OCI-LY1 (cell line): Measurements from ENCODE around the gene EYS.

Experiments used
- EZH2 ChIP-seq: fragments of 200-600 bp; sonication (generic), shearing (Covaris generic); IDR thresholded peaks from 2 replicates; pipeline ENCODE4 v1.8.0; 2017; ENCODE audit warnings: borderline replicate concordance, mixed run types, mild to moderate bottlenecking, antibody characterized with exemption, low read length, moderate library complexity, mixed read lengths
- TF ChIP-seq, protein P1 (sequence below): fragments of 200-600 bp; sonication (generic), shearing (Covaris generic); IDR thresholded peaks from 2 replicates; pipeline ENCODE4 v1.5.1; 2017; ENCODE audit warnings: mild to moderate bottlenecking, antibody characterized with exemption, low read length, moderate library complexity, mixed read lengths

GRCh38 chr6:65627015-65627414 is 80.0 kb downstream of the EYS start:
- TF ChIP-seq EZH2, result no peak
- TF ChIP-seq, protein P1, sequence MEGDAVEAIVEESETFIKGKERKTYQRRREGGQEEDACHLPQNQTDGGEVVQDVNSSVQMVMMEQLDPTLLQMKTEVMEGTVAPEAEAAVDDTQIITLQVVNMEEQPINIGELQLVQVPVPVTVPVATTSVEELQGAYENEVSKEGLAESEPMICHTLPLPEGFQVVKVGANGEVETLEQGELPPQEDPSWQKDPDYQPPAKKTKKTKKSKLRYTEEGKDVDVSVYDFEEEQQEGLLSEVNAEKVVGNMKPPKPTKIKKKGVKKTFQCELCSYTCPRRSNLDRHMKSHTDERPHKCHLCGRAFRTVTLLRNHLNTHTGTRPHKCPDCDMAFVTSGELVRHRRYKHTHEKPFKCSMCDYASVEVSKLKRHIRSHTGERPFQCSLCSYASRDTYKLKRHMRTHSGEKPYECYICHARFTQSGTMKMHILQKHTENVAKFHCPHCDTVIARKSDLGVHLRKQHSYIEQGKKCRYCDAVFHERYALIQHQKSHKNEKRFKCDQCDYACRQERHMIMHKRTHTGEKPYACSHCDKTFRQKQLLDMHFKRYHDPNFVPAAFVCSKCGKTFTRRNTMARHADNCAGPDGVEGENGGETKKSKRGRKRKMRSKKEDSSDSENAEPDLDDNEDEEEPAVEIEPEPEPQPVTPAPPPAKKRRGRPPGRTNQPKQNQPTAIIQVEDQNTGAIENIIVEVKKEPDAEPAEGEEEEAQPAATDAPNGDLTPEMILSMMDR, result no peak
